ENCODE measurements around the gene DUSP11. TPM values are rescaled to one million over a fixed set of nuclear protein-coding genes. Genes with fewer than 3 reads are reported as not detected.

DUSP11 gene
- polyA plus RNA-seq, 1 of the 3 experiments (the other 2 are of a cell fraction): 14.4 TPM

DNA sequence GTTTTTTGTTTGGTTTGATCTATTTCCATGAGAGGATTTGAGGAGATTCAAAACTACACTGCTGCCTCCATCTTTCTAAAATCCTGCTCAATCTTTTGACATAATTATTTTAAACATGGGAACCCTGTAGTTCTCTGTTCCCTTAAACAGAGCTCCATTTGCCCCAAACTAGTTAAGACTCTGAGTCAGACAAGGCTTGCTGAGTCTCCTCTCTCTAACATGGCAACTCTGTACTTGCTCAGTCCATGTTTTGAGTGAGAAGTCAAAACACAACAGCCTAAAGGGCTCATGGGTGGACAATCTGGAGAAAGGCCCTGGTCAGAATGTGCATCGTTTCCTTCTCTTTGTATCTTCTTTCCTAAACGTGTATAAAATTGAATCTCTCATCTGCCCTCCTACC, 41.8 kb upstream of the DUSP11 start:
- H3K9me2 ChIP-seq: no peaks in the 10 kb centered on the region
- no peaks in the 10 kb centered on the region for H3K79me2 ChIP-seq (ENCODE audit: insufficient read depth)
- H3K4me2 ChIP-seq: no peak overlapping the region
- no peak overlapping the region for H2AFZ ChIP-seq (ENCODE audit: low read depth)
- WGBS (ENCODE audit: low lambda C conversion rate): 37% methylated on average over 2 of the region's 2 CpGs
- no peaks in the 10 kb centered on the region for H3K36me3 ChIP-seq (replicated peaks in 1 of 2; ENCODE audit: control insufficient read depth in 1 of 2, insufficient read depth in 2 of 2, low read length in 1 of 2)
- H3K27ac ChIP-seq (ENCODE audit: low read depth in 2 of 2, low read length in 1 of 2): no peak overlapping the region
- ChIA-PET CTCF (interaction anchor here (1.4 to 9.4 kb wide), 4 partner anchors 299 to 513 kb away, joined by 4 to 155 read pairs (median 27); partner anchors contain the start of gene BOLA3), POLR2A (no interaction called here)
- no peak for TF ChIP-seq EP300 (IDR thresholded peaks at IDR 0.05; ENCODE audit: borderline replicate concordance in 1 of 2, low read depth in 1 of 2, low read length in 1 of 2)
- TF ChIP-seq MEF2A (IDR thresholded peaks at IDR 0.05; ENCODE audit: borderline replicate concordance, low read depth): no peak
- TF ChIP-seq, protein P1, sequence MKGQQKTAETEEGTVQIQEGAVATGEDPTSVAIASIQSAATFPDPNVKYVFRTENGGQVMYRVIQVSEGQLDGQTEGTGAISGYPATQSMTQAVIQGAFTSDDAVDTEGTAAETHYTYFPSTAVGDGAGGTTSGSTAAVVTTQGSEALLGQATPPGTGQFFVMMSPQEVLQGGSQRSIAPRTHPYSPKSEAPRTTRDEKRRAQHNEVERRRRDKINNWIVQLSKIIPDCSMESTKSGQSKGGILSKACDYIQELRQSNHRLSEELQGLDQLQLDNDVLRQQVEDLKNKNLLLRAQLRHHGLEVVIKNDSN (IDR thresholded peaks at IDR 0.05; ENCODE audit: borderline replicate concordance, low read depth): no peak
- H3K27me3 ChIP-seq (ENCODE audit: insufficient read depth): 0 out of 2 replicates have a peak, but pooled peaks cover 9% of the 10 kb centered on the region
- H3F3A ChIP-seq (replicated peaks; ENCODE audit: insufficient read depth): peaks cover 4% of the 10 kb centered on the region
- no peak overlapping the region for H3K9ac ChIP-seq
- no peak overlapping the region for H3K4me3 ChIP-seq (ENCODE audit: low read depth in 2 of 2, low read length in 1 of 2)
- no peaks in the 10 kb centered on the region for H3K4me1 ChIP-seq (ENCODE audit: control insufficient read depth in 1 of 2, insufficient read depth in 2 of 2, low read depth in 1 of 2, low read length in 1 of 2)
- H4K20me1 ChIP-seq (ENCODE audit: insufficient read depth): no peaks in the 10 kb centered on the region
- no peaks in the 10 kb centered on the region for H3K9me3 ChIP-seq
- DNase-seq: no peak

DNA sequence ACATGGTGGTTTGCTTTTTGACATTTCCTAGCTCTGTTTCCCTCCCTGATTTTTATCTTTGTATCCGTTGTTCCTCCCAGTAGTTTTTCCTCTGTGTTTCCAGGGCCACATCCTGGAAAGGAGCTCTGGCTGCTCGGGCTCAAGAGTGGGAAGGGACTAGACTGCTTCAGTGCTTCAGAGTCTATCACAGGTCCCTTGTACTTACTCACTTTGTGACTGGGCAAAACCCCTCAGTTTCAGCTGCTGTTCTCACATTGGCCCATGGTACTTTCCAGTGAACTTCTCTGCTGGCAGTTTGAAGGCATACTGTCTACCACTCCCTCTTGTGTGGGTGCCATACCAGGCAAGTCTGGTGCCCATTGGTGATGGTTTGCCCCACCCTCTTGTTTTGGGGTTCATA, 41.3 kb upstream of the DUSP11 start:
- 28% methylated on average over 2 of the region's 2 CpGs for WGBS (ENCODE audit: low lambda C conversion rate)
- H3K4me2 ChIP-seq: no peak overlapping the region
- H3K9ac ChIP-seq: no peak overlapping the region
- H3F3A ChIP-seq (replicated peaks; ENCODE audit: insufficient read depth): peaks cover 4% of the 10 kb centered on the region
- H3K4me3 ChIP-seq (ENCODE audit: low read depth in 2 of 2, low read length in 1 of 2): no peak overlapping the region
- DNase-seq: no peak
- no peaks in the 10 kb centered on the region for H3K36me3 ChIP-seq (replicated peaks in 1 of 2; ENCODE audit: control insufficient read depth in 1 of 2, insufficient read depth in 2 of 2, low read length in 1 of 2)
- no peaks in the 10 kb centered on the region for H3K9me3 ChIP-seq
- no peaks in the 10 kb centered on the region for H3K79me2 ChIP-seq (ENCODE audit: insufficient read depth)
- H3K27ac ChIP-seq (ENCODE audit: low read depth in 2 of 2, low read length in 1 of 2): no peak overlapping the region
- CTCF ChIA-PET: interaction anchor here (0.9 to 9.4 kb wide), 4 partner anchors 40 to 514 kb away, joined by 3 to 155 read pairs (median 4); partner anchors contain the start of gene BOLA3
- H3K9me2 ChIP-seq: no peaks in the 10 kb centered on the region
- no peaks in the 10 kb centered on the region for H4K20me1 ChIP-seq (ENCODE audit: insufficient read depth)
- no peaks in the 10 kb centered on the region for H3K4me1 ChIP-seq (ENCODE audit: control insufficient read depth in 1 of 2, insufficient read depth in 2 of 2, low read depth in 1 of 2, low read length in 1 of 2)
- 0 out of 2 replicates have a peak, but pooled peaks cover 9% of the 10 kb centered on the region for H3K27me3 ChIP-seq (ENCODE audit: insufficient read depth)
- no peak overlapping the region for H2AFZ ChIP-seq (ENCODE audit: low read depth)
- POLR2A ChIA-PET: no interaction called here
- TF ChIP-seq NRF1 (IDR thresholded peaks at IDR 0.05; ENCODE audit: low read depth, low read length) (no peak), FOXM1 (IDR thresholded peaks at IDR 0.05; ENCODE audit: low read depth) (no peak), RCOR1 (IDR thresholded peaks at IDR 0.05; ENCODE audit: low read length) (no peak), RFX5 (IDR thresholded peaks at IDR 0.05; ENCODE audit: low read length) (no peak), RXRA (IDR thresholded peaks at IDR 0.05; ENCODE audit: borderline replicate concordance, low read depth) (no peak), POLR2AphosphoS5 (IDR thresholded peaks at IDR 0.05; ENCODE audit: low read depth, low read length) (no peak), ELF1 (IDR thresholded peaks at IDR 0.05) (no peak), NFIC (IDR thresholded peaks at IDR 0.05; ENCODE audit: borderline replicate concordance) (no peak)
- TF ChIP-seq, protein P2, sequence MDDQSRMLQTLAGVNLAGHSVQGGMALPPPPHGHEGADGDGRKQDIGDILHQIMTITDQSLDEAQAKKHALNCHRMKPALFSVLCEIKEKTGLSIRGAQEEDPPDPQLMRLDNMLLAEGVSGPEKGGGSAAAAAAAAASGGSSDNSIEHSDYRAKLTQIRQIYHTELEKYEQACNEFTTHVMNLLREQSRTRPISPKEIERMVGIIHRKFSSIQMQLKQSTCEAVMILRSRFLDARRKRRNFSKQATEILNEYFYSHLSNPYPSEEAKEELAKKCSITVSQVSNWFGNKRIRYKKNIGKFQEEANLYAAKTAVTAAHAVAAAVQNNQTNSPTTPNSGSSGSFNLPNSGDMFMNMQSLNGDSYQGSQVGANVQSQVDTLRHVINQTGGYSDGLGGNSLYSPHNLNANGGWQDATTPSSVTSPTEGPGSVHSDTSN (IDR thresholded peaks at IDR 0.05): no peak
- TF ChIP-seq, protein P1 (IDR thresholded peaks at IDR 0.05; ENCODE audit: borderline replicate concordance, low read depth): no peak
